ENCODE data around the gene DKK3.

DKK3 gene

GRCh38 chr11:11980841-11981308 is 27.6 kb downstream of the DKK3 start:
- DNase-seq: no peak

- no peak for DNase-seq
Measured at GRCh38 chr11:11980200-11980599, 28.2 kb downstream of the DKK3 start.

DNA sequence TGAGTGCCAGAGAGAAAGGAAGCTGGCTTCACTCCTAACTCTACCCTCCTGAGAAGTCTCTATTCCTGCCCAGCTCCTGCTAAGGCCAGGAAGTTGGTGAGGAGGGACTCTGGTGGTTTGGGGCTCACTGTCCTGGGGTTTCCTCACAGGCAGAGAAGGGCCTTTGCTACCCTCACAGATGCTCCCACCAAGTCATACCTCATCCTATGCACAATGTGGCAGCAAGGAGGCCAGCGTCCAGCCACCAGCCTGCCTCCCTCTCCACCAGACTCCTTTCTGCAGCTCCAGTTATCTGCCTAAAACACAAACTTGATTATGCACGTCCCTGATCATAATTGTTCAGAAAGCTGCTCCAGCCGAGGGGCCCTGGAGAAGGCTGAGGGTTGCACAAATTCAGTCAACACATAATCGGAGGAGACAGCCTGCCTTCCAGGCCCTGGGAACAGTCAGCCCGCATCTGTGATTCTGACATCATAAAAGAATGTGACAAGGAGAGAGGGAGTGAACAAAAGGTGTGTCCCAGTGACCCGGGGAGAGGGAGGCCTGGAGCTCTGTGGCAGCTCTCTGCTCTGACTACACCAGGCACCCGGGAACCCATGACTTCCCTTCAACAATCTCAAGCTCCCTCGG is 28.8 kb downstream of the DKK3 start:
- DNase-seq: no peak

GRCh38 chr11:11978792-11979487 is 29.5 kb downstream of the DKK3 start:
- no peak for DNase-seq

GRCh38 chr11:11978098-11978637 is 30.3 kb downstream of the DKK3 start:
- no peak for DNase-seq

GRCh38 chr11:11977206-11977938 is 31.1 kb downstream of the DKK3 start:
- DNase-seq: no peak

DNA sequence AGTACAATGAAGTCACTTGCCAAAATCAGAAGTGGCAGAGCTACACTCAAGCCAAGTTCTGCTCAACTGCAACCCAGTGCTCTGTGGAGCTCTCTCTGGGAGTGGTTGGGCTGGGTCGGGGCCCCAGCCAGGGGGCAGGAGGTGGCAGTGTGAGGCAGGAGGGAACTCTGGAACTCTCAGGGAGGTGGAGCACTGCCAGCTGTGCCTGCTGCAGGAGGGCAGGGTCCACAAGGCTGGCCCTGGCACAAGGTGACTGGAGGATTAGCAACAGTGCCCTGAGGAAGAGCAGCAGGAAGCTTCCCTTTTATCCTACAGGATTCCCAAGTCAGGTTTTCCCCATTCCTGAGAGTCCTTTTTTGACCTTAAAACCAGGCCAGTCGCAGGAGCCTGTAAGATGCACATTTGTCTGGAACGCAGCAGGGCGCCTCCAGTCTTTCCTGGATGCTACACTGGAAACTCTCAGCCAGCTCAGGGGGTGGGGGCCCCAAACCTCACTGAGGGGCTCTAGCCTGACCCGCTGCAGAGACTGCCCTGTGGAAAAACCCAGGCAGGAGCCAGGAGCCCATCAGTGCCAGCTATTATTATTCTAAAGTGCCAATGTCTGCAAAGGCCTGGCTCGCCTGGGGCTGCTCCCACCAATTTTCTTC is 31.8 kb downstream of the DKK3 start:
- DNase-seq: no peak

DNA sequence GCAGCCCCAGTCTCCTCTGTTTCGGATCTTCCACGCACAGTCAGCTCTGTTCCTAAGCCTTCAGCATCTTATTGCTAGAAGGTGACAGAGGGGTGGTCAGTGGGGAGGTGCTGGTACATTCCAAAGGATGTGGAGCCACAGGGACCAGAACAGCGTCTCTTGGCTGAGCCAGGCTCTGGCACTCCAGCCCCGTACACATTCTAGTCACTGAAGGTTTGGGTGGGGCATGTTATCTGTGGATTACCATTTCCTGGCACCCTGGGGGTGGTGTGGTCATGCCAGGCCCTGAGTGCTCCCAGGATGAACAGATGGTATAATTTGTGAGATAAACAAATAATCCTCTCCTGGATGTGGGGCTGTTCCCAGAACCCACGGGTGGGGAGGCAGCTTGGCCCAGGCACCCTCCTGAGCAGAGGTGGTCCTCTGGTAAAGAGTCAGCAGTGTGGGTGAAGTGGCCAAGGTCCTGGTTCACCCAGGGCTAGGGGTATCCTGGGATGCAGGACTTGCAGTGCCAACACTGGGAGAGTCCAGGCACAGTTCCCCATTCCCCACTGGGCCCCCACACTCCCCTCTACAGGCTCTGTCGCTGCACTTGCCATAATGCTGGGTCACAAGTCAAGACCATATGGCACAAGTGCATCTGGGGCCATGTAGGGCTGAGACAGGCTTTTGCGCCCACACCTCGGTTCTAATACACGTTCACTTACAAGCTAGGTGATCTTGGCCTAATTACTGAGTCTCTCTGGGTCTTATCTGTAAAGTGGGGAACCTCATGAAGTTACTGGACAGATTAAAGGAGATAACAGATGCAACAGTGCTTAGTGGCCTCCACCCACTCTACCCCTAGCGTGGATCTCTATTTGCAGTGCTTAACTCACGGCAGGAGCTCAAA is 33.0 kb downstream of the DKK3 start:
- DNase-seq: no peak

- no peak for DNase-seq
Measured at GRCh38 chr11:11973866-11974265, 34.6 kb downstream of the DKK3 start.

DNA sequence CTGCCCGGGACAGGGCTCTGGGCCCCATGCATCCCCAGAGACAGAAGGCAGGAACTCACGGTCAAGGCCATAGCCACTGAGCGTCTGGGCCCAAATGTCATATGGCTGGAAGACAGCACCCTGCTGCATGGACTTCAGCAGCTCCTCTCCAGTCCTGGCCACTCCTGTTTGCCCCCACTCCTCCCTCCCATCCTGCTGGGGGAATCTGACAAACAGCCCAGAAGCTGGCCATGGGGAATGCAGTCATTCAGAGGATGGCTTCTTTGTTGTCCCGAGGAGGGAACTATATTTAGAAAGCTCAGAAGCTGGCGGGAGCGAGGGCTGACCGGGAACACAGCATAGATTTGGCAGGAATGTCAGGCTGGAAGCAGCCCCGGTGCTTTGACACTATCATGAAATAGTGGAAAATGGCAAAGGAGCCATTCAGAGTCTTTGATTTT is 35.0 kb downstream of the DKK3 start:
- no peak for DNase-seq

DNA sequence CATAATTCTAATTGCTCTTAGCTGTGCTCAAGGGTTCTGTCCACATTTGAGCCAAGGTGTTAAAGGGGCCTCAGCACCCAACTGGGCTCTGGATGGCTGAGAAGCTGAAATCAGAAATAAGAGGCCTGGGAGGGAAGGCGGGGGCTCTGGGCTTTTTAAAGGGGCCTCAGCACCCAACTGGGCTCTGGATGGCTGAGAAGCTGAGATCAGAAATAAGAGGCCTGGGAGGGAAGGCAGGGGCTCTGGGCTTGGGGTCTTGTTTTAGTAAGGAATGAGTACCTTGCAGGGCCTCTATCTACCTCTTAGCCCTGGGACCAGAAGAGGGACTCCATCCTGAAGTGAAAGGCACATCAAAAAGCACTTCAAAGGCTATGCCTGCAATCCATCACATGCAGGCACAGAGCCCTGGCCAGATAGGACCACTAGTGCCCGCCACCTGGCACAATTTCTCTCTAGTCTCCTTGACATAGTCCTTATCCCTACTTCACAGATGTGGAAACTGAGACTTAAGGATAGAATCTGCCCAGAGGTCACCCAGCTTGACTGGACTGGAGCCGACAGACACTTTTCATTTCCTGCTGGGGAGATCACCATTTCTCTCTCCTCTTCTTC is 35.6 kb downstream of the DKK3 start:
- no peak for DNase-seq

GRCh38 chr11:11971906-11972547 is 36.4 kb downstream of the DKK3 start:
- DNase-seq: no peak

DNA sequence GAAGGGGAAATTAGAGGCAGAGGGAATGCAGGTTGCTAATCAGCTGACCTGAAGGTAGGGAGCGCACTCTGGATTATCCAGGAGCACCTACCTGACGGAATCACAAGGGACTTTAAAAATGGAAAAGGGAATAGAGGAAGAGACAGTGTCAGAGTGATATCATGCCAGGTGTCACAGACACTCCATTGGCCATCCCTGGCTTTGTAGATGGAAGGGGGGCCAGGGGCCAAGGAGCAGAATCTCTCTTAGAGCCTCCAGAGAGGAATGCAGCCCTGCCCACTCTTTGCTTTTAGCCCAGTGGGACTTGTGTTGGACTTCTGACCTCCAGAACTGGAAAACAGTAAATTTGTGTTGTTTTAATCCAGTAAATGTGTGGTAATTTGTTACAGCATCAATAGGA is 37.9 kb downstream of the DKK3 start:
- DNase-seq: no peak

- DNase-seq: no peak
Measured at GRCh38 chr11:11969380-11970215, 38.8 kb downstream of the DKK3 start.

GRCh38 chr11:11968511-11969280 is 39.7 kb downstream of the DKK3 start:
- no peak for DNase-seq

- DNase-seq: no peak
Measured at GRCh38 chr11:11967669-11968510, 40.5 kb downstream of the DKK3 start.

GRCh38 chr11:11966826-11967668 is 41.4 kb downstream of the DKK3 start:
- peak; percentile 48 for DNase-seq
